Sigmoid colon (tissue), 7 donors: ENCODE data around the gene CCT5. TPM values are rescaled to one million over a fixed set of nuclear protein-coding genes. Genes with fewer than 3 reads are reported as not detected.

ENCODE experiments used
- DNase-seq: peaks from one replicate; pipeline ENCODE4 v3.0.0-alpha.2; 2019
- H3K27ac ChIP-seq, 4 donors: fragments of 200-600 bp; sonication (generic); one replicate each; pipeline ENCODE4 v1.5.1; 2016 to 2019; ENCODE audit warnings: mild to moderate bottlenecking in 1 of 4
- H3K27me3 ChIP-seq, 3 donors: fragments of 200-600 bp; sonication (generic); one replicate each; pipeline ENCODE4 v1.5.1; 2019; ENCODE audit warnings: mild to moderate bottlenecking in 1 of 3
- H3K36me3 ChIP-seq, 4 donors: fragments of 200-600 bp; sonication (generic); one replicate each; pipeline ENCODE4 v1.5.1; 2016 to 2019
- H3K4me1 ChIP-seq, 4 donors: fragments of 200-600 bp; sonication (generic); one replicate each; pipeline ENCODE4 v1.5.1; 2017 to 2019
- H3K4me3 ChIP-seq, 4 donors: fragments of 200-600 bp; sonication (generic); one replicate each; pipeline ENCODE4 v1.5.1; 2017 to 2019; ENCODE audit warnings: mild to moderate bottlenecking in 2 of 4, moderate library complexity in 1 of 4
- H3K9me3 ChIP-seq, 4 donors: fragments of 200-600 bp in 3 of 4; sonication (generic) in 3 of 4; one replicate each; pipeline versions ENCODE4 v1.5.1 to v1.6.1; 2013 to 2019
- EP300 ChIP-seq, 4 donors: sonication (generic); formaldehyde crosslinking; IDR thresholded peaks; one replicate each; pipeline ENCODE4 v1.6.1; 2017; ENCODE audit warnings: antibody characterized with exemption in 4 of 4
- POLR2AphosphoS5 ChIP-seq, 4 donors: sonication (generic); formaldehyde crosslinking; IDR thresholded peaks; one replicate each; pipeline ENCODE4 v1.6.1; 2017; ENCODE audit warnings: antibody characterized with exemption in 4 of 4
- WGBS, 2 donors: extraction: QIAGEN DNeasy Blood & Tissue Kit; methylation state at CpG; one replicate each; pipeline ENCODE4 v1.1.7; 2013; 5-methylcytosine and 5-hydroxymethylcytosine counted together
- intact Hi-C: fragments of 100-400 bp; cut with DNase I; formaldehyde crosslinking; loops from one replicate; pipeline ENCODE4 v1.15.1; 2023
- polyA plus RNA-seq, 3 donors: library from polyadenylated mRNA; stranded (reverse); fragments of 200-250 nt; gene quantifications; one replicate each; pipeline ENCODE4 v1.2.3, GENCODE V29; 2013
- small RNA-seq, 3 donors: library from RNA; depleted of rRNA; stranded (forward); fragments of <200 nt; gene quantifications; one replicate each; pipeline ENCODE3, GENCODE V24; 2016
- total RNA-seq, 4 donors: library from RNA; depleted of rRNA; stranded (reverse); fragments of >200 nt; gene quantifications; one replicate each; pipeline ENCODE4 v1.1.0, GENCODE V29; 2016
- TF ChIP-seq, protein P1 (sequence below), 4 experiments: fragments of 450-650 bp in 3 of 4; fragments of 200-600 bp in 1 of 4; IDR thresholded peaks; one replicate each; pipeline ENCODE4 v1.5.1; 2016 to 2019; ENCODE audit warnings: antibody characterized with exemption in 4 of 4, mild to moderate bottlenecking in 3 of 4, moderate library complexity in 2 of 4
- donor health status: healthy with polysubstance abuse.
- donor health status: Bipolar disorder and iron deficiency.
- donor health status: healthy.

The CCT5 gene
- total and polyA plus RNA-seq, 7 donors: 63.4 to 198 (median 122) TPM

DNA sequence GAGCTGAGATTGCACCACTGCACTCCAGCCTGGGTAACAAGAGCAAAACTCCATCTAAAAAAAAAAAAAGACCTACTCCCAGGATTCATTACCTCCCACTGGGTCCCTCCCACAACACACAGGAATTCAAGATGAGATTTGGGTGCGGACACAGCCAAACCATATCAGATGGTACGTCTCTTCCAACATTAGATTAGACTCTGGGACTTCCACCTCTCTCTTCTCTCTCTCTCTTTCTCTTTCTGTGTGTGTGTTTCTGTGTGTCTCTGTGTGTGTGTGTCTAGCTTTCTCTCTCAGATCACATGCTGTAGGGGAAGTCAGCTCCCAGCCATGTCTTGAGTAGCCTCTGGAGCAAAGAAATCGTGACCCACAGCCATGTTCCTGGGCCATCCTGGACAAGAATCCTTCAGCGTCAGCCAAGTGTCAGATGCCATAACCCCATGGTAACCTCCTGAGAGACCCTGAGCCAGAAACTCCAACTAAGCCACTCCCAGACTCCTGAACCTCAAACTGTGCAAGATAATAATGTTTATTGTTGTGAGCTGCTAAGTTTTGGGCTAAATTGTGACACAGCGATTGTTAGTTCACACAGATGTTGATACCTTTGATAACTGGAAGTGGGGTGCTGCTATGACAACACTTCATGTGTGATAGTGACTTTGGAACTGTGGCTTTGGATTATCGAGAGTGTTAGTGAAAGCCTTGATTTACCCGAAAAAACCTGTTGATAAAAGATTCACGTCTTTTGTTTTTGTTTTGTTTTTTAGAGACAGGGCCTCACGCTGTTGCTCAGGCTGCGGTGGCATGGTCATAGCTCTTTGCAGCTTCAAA lies 61.7 kb downstream of the CCT5 start:
- intact Hi-C loops: no loop called here
- DNase-seq: no peak
- H3K4me3 ChIP-seq: no peak overlapping the region
- H3K36me3 ChIP-seq: no peaks in the 10 kb centered on the region
- WGBS, 2 donors: 85 to 89% methylated on average over 10 of the region's 10 CpGs
- H3K27me3 ChIP-seq: no peaks in the 10 kb centered on the region
- H3K9me3 ChIP-seq: no peaks in the 10 kb centered on the region
- peaks cover 0 to 4% (median 3%) of the 10 kb centered on the region in 4 donors for H3K4me1 ChIP-seq
- H3K27ac ChIP-seq: no peak overlapping the region
- TF ChIP-seq EP300 (IDR thresholded peaks at IDR 0.05): no peak

DNA sequence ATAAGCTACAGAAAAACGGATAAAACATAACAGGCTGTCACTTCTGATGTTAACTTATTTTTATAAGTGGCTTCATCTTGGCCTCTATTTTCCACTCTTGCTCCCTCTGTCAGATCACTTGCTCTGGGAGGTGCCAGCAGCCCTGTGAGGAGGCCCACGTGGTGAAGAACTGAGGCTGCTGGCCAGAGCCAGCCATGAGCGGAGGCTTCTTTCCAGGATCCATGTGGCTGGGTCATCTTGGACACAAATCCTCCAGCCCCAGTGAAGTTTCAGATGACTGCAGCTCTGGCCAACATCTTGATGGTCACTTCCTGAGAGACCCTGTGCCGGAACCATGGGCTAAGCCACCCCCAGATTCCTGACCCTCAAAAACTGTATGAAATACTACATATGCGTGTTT lies 65.1 kb downstream of the CCT5 start:
- no peaks in the 10 kb centered on the region for H3K27me3 ChIP-seq
- H3K4me1 ChIP-seq: no peaks in the 10 kb centered on the region
- H3K36me3 ChIP-seq: no peaks in the 10 kb centered on the region
- peak; percentile 46 for DNase-seq
- TF ChIP-seq, protein P1, sequence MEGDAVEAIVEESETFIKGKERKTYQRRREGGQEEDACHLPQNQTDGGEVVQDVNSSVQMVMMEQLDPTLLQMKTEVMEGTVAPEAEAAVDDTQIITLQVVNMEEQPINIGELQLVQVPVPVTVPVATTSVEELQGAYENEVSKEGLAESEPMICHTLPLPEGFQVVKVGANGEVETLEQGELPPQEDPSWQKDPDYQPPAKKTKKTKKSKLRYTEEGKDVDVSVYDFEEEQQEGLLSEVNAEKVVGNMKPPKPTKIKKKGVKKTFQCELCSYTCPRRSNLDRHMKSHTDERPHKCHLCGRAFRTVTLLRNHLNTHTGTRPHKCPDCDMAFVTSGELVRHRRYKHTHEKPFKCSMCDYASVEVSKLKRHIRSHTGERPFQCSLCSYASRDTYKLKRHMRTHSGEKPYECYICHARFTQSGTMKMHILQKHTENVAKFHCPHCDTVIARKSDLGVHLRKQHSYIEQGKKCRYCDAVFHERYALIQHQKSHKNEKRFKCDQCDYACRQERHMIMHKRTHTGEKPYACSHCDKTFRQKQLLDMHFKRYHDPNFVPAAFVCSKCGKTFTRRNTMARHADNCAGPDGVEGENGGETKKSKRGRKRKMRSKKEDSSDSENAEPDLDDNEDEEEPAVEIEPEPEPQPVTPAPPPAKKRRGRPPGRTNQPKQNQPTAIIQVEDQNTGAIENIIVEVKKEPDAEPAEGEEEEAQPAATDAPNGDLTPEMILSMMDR (IDR thresholded peaks at IDR 0.05): no peak
- no peak for TF ChIP-seq POLR2AphosphoS5 (IDR thresholded peaks at IDR 0.05)
- H3K4me3 ChIP-seq: no peak overlapping the region
- no peak overlapping the region for H3K27ac ChIP-seq
- intact Hi-C loops: no loop called here
- WGBS, 2 donors: 87 to 88% methylated on average over 5 of the region's 5 CpGs
- H3K9me3 ChIP-seq: no peaks in the 10 kb centered on the region

Small RNA genes within 50 kb of the gene (small RNA-seq; reads per million reads assigned to genes)
- 0 reads per million in 3 donors for gene RF00019

Other genes starting within 250 kb of the CCT5 start
- gene ATPSCKMT, start 392 bp upstream of the CCT5 start, total RNA-seq: 10 to 100 TPM; 16.8 to 36.3 (median 22.6) TPM
- 10 to 100 TPM in 2 of 3 donors, 1 to 10 TPM in 1; 4.8 to 11.6 (median 10.6) TPM for gene ATPSCKMT, start 392 bp upstream of the CCT5 start, polyA plus RNA-seq
- gene CMBL, start 57.6 kb downstream of the CCT5 start, total RNA-seq: 10 to 100 TPM in 3 of 4 donors, 1 to 10 TPM in 1; 8.1 to 21.3 (median 11.4) TPM
- 100 to 1,000 TPM in 2 of 3 donors, 10 to 100 TPM in 1; 85.8 to 261 (median 169) TPM for gene CMBL, start 57.6 kb downstream of the CCT5 start, polyA plus RNA-seq
- 100 to 1,000 TPM in 1 of 4 donors, 10 to 100 TPM in 3; 77.0 to 108 (median 92.1) TPM for gene MARCHF6, start 103.4 kb downstream of the CCT5 start, total RNA-seq
- gene MARCHF6, start 103.4 kb downstream of the CCT5 start, polyA plus RNA-seq: 10 to 100 TPM in 2 of 3 donors, 1 to 10 TPM in 1; 6.0 to 42.2 (median 11.4) TPM
- 1 to 10 TPM in 1 of 4 donors, under 1 TPM in 1, not detected in 2; 0.68 to 1.9 TPM for gene ROPN1L, start 191.6 kb downstream of the CCT5 start, total RNA-seq
- 1 to 10 TPM in 1 of 3 donors, under 1 TPM in 1, not detected in 1; 0.35 to 2.4 TPM for gene ROPN1L, start 191.6 kb downstream of the CCT5 start, polyA plus RNA-seq